Measurements from ENCODE around the gene LTF.
"Not testable (repeated sequence)": the region's sequence is repeated elsewhere in the genome, so short reads cannot be mapped to it uniquely, and the experiment has no call there.

LTF gene

GRCh38 chr3:46389306-46389705 lies 75.4 kb downstream of the LTF start:
- H3K27ac ChIP-seq (ENCODE audit: low read length): no peak overlapping the region
- H2AFZ ChIP-seq (ENCODE audit: low read length): no peak overlapping the region
- DNase-seq: no peak
- TF ChIP-seq EZH2 (optimal IDR thresholded peaks at IDR 0.05; ENCODE audit: low read depth, low read length): no peak
- no peak for TF ChIP-seq EZH2phosphoT487 (IDR thresholded peaks at IDR 0.05; ENCODE audit: low read length)
- TF ChIP-seq CTCF (IDR thresholded peaks at IDR 0.05; ENCODE audit: low read length): no peak
- H3K4me1 ChIP-seq (ENCODE audit: low read length): peaks cover 68% of the 10 kb centered on the region
- H3K9me3 ChIP-seq (replicated peaks; ENCODE audit: insufficient read depth, low read length): no peaks in the 10 kb centered on the region
- no peak overlapping the region for H3K4me3 ChIP-seq (ENCODE audit: low read length)
- H3K36me3 ChIP-seq (replicated peaks; ENCODE audit: insufficient read depth, low read length): no peaks in the 10 kb centered on the region
- no peak overlapping the region for H3K4me2 ChIP-seq (ENCODE audit: low read depth, low read length)
- no peaks in the 10 kb centered on the region for H3K27me3 ChIP-seq (replicated peaks; ENCODE audit: insufficient read depth, low read length)
- peaks cover 32% of the 10 kb centered on the region for H3F3A ChIP-seq (ENCODE audit: insufficient read depth, low read length)
- no peaks in the 10 kb centered on the region for H3K9me2 ChIP-seq (replicated peaks; ENCODE audit: insufficient read depth, low read length)
- H4K20me1 ChIP-seq (ENCODE audit: insufficient read depth, low read length): no peaks in the 10 kb centered on the region
- no peaks in the 10 kb centered on the region for H3K79me2 ChIP-seq (ENCODE audit: low read length)
- H3K9ac ChIP-seq (ENCODE audit: low read length): no peak overlapping the region

GRCh38 chr3:46388847-46389246 lies 75.9 kb downstream of the LTF start:
- not testable (repeated sequence) for H3K9me3 ChIP-seq (replicated peaks; ENCODE audit: insufficient read depth, low read length); H2AFZ ChIP-seq (ENCODE audit: low read length); DNase-seq; H3K4me2 ChIP-seq (ENCODE audit: low read depth, low read length); H3K4me3 ChIP-seq (ENCODE audit: low read length); H3K27me3 ChIP-seq (replicated peaks; ENCODE audit: insufficient read depth, low read length); H3K9ac ChIP-seq (ENCODE audit: low read length); H3K9me2 ChIP-seq (replicated peaks; ENCODE audit: insufficient read depth, low read length); H3K36me3 ChIP-seq (replicated peaks; ENCODE audit: insufficient read depth, low read length); H3K79me2 ChIP-seq (ENCODE audit: low read length); H3K27ac ChIP-seq (ENCODE audit: low read length); H4K20me1 ChIP-seq (ENCODE audit: insufficient read depth, low read length)
- Histone ChIP-seq H3F3A (ENCODE audit: insufficient read depth, low read length) (peaks cover 32% of the 10 kb centered on the region), H3K4me1 (ENCODE audit: low read length) (peaks cover 68% of the 10 kb centered on the region)

- DNase-seq: peak; percentile 92
- Histone ChIP-seq H4K20me1 (ENCODE audit: insufficient read depth, low read length) (no peaks in the 10 kb centered on the region), H3K36me3 (replicated peaks; ENCODE audit: insufficient read depth, low read length) (no peaks in the 10 kb centered on the region), H3K4me2 (ENCODE audit: low read depth, low read length) (peak overlapping the region; percentile 46), H2AFZ (ENCODE audit: low read length) (no peak overlapping the region), H3K9ac (ENCODE audit: low read length) (peak overlapping the region; percentile 44; the same call in 1 of the 2 replicates), H3K9me2 (replicated peaks; ENCODE audit: insufficient read depth, low read length) (no peaks in the 10 kb centered on the region), H3F3A (ENCODE audit: insufficient read depth, low read length) (peaks cover 41% of the 10 kb centered on the region), H3K27me3 (replicated peaks; ENCODE audit: insufficient read depth, low read length) (no peaks in the 10 kb centered on the region), H3K4me1 (ENCODE audit: low read length) (peaks cover 62% of the 10 kb centered on the region), H3K27ac (ENCODE audit: low read length) (peak overlapping the region; percentile 85), H3K4me3 (ENCODE audit: low read length) (no peak overlapping the region), H3K9me3 (replicated peaks; ENCODE audit: insufficient read depth, low read length) (no peaks in the 10 kb centered on the region), H3K79me2 (ENCODE audit: low read length) (no peaks in the 10 kb centered on the region)
- no peak for TF ChIP-seq CTCF (IDR thresholded peaks at IDR 0.05; ENCODE audit: low read length)
- no peak for TF ChIP-seq EZH2phosphoT487 (IDR thresholded peaks at IDR 0.05; ENCODE audit: low read length)
- TF ChIP-seq EZH2 (optimal IDR thresholded peaks at IDR 0.05; ENCODE audit: low read depth, low read length): no peak
Observed at GRCh38 chr3:46386205-46386604, 78.5 kb downstream of the LTF start.
